Left ventricle myocardium superior (tissue), 1 donor: ENCODE results near the gene UBE2E1. TPM values are rescaled to one million over a fixed set of nuclear protein-coding genes. Genes with fewer than 3 reads are reported as not detected.

Source experiments
- ATAC-seq: fragments of 200-7000 bp; cut with Tn5 transposase; one replicate; pipeline ENCODE4 v1.9.1; 2020; ENCODE audit warnings: mild to moderate bottlenecking, moderate library complexity
- DNase-seq: peaks from one replicate; pipeline ENCODE4 v3.0.0-alpha.2; 2020
- intact Hi-C: fragments of 100-400 bp; cut with micrococcal nuclease; formaldehyde crosslinking; loops from one replicate; pipeline ENCODE4 v1.11.0; 2022
- total RNA-seq: library from RNA; stranded (reverse); fragmentation: NEBNext Ultra II Directional; extraction: Animal tissue kit (Norgen Biotek cat#: 25700); gene quantifications from one replicate; pipeline ENCODE4 v1.2.1, GENCODE V29; 2021
- donor health status: DM: no; HTN: yes; CAD: no; lungs with severe emphysema.

The UBE2E1 gene
- total RNA-seq, 1 donor from 2014 or later, result 66.0 TPM

DNA sequence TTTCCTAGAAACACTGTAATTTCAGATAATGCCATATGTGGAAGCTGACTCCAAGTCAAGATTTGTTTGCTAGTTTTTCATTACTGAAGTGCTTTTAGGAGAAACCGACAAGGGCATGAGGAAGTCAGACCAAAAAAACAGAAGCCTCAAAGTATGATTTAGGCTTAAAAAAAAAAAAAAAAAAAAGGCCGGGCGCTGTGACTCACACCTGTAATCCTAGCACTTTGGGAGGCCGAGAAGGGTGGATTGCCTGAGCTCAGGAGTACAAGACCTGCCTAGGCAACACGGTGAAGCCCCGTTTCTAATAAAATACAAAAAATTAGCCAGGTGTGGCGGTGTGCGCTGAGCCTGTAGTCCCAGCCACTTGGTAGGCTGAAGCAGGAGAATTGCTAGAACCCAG lies 122.8 kb downstream of the UBE2E1 start:
- no peak for ATAC-seq
- no peak for DNase-seq
- intact Hi-C loops, result no loop called here

DNA sequence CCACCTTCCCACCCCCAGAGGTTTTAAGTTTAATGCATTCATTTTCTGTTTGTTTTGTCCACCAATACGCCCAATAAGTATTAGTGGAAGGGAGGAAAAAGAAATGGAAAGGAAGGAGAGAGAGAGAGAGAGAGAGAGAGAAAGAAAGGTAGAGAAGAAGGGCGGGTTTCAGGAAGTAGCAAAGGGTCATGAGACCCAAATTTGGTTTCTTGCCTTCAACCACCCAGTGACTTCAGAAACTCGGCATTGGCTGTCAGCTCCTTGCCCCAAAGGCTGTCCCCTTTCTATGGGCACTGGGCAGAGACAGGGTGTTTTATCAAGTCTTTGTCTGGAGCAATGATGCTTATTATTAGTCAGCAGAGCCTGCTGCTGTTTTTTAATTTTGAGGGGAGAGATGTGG lies 125.8 kb downstream of the UBE2E1 start:
- no peak for ATAC-seq
- intact Hi-C loops, result no loop called here
- DNase-seq, result no peak

GRCh38 chr3:23932571-23932970 lies 126.8 kb downstream of the UBE2E1 start:
- DNase-seq (no peak), ATAC-seq (no peak)
- intact Hi-C loops, result no loop called here

GRCh38 chr3:23934253-23934652 lies 128.5 kb downstream of the UBE2E1 start:
- ATAC-seq, result no peak
- intact Hi-C loops, result no loop called here
- no peak for DNase-seq

- intact Hi-C loops, result no loop called here
- no peak for DNase-seq
- no peak for ATAC-seq
These were observed 131.5 kb downstream of the UBE2E1 start for GRCh38 chr3:23937296-23937695.

GRCh38 chr3:23938688-23939087 lies 132.9 kb downstream of the UBE2E1 start:
- ATAC-seq (no peak), DNase-seq (no peak)
- intact Hi-C loops, result no loop called here

DNA sequence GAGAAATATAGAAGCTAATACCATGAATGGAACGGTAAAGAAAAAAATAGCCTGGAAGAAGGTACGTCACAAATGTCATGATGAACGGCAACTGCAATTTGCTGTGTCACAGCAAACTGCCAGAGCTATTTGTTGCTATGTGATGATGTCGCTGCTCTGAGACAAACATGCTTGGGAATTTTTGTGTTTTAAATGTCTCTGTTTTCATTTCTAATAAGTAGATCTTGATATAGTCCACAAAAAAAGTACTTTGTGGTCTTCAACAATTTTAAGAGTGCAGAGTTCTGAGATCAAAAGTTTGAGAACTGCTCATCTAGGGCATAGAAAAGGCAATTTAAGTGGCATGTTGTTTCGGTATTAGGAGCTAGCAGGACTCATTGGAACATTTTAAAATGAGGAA lies 135.0 kb downstream of the UBE2E1 start:
- DNase-seq (no peak), ATAC-seq (no peak)
- intact Hi-C loops, result no loop called here

Other genes starting within 250 kb of the UBE2E1 start
- gene NKIRAS1, start 111.0 kb downstream of the UBE2E1 start, total RNA-seq, result 22.6 TPM
- gene RPL15, start 111.2 kb downstream of the UBE2E1 start, total RNA-seq, result 910 TPM
- 57.0 TPM for gene NR1D2, start 139.3 kb downstream of the UBE2E1 start, total RNA-seq